T follicular helper cell (primary cell): ENCODE results near the gene FKBP9.
"Not testable (repeated sequence)": the region's sequence is repeated elsewhere in the genome, so short reads cannot be mapped to it uniquely, and the experiment has no call there.

Source experiments
- DNase-seq: peaks from one replicate; pipeline ENCODE4 v3.0.0-alpha.2; 2020; ENCODE audit warnings: low read depth
- total RNA-seq, 2 experiments: gene quantifications; one replicate each; lab custom pipeline; 2026; lab: John Stamatoyannopoulos, UW

FKBP9 gene, protein sequence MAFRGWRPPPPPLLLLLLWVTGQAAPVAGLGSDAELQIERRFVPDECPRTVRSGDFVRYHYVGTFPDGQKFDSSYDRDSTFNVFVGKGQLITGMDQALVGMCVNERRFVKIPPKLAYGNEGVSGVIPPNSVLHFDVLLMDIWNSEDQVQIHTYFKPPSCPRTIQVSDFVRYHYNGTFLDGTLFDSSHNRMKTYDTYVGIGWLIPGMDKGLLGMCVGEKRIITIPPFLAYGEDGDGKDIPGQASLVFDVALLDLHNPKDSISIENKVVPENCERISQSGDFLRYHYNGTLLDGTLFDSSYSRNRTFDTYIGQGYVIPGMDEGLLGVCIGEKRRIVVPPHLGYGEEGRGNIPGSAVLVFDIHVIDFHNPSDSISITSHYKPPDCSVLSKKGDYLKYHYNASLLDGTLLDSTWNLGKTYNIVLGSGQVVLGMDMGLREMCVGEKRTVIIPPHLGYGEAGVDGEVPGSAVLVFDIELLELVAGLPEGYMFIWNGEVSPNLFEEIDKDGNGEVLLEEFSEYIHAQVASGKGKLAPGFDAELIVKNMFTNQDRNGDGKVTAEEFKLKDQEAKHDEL
- total RNA-seq: 0.04 to 0.12 reads per million in 2 experiments

DNA sequence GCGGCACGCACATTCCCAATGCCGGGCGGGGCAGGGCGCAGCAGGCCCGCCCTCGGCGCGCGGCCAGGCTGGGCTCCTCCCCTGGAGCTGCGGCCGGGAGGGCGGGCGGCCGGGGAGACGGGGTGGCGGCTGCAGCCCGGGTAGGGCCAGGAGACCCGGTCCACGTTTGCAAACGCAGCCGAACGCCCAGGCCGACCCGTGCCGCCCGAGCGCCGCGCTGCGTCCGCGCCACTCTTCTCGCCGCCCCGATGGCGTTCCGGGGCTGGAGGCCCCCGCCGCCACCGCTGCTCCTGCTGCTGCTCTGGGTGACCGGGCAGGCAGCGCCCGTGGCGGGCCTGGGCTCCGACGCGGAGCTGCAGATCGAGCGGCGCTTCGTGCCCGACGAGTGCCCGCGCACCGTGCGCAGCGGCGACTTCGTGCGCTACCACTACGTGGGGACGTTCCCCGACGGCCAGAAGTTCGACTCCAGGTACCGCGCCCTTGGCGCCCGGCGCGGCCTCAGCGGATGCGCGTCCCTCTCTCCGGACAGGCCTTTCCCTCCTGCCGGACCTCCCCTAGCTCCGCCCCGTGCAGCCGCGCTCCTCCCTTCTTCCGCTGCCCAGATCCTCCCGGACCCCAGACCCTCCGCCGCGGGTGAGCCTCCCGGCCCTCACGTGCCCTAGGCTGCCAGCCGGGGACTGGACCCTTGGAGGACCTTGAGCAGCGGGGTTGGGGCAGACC, at the start of gene FKBP9:
Gene FKBP9 (plus strand): TSS at position 115 of the 720 bp plus-strand sequence. CDS start 134 bp downstream, at position 249.
- DNase-seq: no peak

DNA sequence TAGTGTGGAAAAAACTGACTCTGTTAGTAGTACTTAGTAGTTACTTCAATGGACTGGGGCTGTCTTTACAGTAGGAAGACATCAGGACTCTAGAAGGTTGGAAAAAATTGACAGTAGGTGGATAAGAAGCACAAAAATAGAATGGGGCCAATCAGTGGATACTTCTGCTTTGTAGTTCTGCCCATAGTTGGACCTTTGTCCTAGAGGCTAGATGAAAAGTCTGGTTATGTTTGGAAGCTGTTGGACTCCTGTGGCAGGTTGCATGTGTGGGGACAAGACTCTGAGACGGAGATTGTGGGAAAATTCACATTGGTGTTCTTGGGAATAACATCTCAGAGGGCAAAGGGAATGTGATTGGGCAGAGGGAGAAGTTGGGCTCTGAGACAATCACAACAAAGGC, 47.0 kb upstream of the FKBP9 start:
- DNase-seq: no peak

DNA sequence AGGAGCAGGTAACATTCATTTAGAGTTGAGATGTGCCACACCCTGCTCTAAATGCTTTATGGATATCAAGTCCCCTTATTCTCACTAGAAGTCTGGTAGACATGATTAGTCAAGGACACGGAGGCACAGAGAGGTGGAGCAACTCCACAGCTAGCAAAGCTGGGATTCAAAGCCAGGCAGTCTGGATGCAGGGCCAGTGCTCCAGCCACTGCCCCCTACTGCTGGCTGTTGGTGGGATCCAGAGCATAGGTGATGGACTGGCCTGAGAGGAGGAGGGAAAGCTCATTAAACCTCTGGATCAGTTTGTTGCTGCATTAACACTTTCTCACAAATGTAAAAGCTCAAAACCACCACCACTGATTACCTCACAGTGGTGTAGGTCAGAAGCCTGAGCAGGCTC, 43.1 kb upstream of the FKBP9 start:
- no peak for DNase-seq

DNA sequence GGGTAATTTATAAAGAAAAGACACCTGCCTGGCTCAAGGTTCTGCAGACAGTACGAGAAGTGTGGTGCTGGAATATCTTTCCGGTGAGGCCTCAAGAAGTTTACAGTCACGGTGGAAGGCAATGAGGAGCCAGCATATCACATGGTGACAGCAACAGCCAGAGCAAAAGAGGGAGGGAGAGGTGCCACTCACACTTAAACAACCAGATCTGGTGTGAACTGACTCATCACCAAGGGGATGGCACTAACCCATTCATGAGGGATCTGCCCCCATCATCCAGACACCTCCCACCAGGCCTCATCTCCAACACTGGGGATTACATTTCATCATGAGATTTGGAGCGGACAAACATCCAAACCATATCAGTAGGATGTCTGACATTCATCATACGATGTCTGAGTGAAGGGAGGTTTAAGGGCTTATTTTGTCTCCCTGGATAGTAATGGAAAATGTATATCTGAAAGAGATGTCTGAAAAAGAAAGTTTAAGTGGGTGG, 42.2 kb upstream of the FKBP9 start:
- DNase-seq: no peak

DNA sequence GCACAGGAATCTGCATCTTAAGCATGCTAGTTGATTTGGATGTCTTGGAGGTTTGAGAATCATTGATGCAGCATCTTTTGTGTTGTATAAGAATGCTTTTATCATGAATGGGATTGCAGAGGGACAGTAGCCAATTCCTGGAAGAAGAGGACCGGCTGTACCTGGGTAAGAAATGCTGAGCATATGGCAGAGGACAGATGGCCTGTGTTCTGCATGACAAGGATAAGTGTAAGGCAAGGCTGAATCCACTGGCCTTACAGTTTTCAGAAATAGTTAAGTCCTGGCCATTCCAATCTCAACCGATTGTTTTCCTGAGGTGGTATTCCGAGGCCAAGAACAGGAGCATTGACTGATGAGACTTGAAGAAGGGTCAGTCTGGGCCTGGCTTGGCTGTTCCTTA, 41.2 kb upstream of the FKBP9 start:
- no peak for DNase-seq

DNA sequence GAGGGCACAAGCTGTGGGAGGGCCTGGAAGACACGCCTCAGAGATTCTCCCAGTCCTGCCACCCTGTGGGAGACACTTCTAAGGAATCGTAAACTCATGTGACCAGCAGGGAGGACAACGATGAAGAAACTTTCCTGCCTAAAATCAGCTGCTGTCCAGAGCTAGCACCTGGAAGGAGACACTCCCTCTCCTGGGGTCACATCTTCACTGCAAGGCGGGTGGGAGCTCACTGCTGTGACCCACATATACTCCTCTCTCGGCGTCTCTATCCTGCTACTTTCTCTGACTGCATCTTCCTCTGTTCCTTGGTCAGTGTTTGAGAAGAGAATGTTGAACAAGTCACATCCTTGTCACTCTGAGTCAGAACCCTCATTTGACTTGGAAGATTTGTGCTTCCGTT, 40.2 kb upstream of the FKBP9 start:
- DNase-seq: not testable (repeated sequence)

DNA sequence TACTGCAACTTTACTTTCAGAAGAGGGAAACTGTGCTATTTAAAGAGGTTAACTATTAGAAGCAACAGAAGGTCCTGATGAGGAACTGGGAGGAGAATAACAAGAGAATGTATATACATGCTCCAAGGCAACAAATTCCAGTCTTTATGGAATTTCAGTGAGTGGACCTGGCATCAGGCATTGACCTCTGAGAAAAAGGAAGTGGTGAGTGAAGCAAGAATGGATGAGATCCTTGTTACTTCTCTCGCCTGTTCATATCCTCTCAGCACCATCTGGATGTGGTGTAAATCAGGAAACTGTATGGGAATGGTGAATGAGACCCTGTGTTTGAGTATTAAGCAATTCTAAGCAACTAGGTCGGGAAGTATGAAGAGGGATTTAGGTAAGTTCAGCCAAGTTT, 35.3 kb upstream of the FKBP9 start:
- no peak for DNase-seq

DNA sequence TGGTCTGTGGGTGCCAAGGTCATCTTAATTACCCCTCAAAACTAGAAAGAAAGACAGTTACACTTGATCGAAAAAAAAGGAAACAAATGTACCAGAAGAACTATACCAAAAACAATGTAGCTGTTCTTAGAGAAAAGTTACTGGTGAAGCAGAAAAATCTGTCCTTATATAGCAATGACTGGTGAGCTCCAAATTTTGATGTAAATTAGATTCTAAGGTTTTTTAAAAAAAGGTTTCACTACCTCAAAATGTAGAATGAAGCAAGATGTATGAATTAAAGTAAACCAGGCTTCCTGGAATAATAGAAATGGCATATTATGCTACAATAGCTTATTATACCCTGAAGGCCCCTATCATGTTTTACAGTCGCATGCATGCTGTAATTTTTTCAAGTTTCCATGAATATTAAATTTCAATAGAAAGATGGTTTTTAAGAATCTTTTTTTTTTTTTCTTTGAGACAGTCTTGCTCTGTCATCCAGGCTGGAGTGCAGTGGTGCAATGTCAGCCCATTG, 28.4 kb upstream of the FKBP9 start:
- no peak for DNase-seq

DNA sequence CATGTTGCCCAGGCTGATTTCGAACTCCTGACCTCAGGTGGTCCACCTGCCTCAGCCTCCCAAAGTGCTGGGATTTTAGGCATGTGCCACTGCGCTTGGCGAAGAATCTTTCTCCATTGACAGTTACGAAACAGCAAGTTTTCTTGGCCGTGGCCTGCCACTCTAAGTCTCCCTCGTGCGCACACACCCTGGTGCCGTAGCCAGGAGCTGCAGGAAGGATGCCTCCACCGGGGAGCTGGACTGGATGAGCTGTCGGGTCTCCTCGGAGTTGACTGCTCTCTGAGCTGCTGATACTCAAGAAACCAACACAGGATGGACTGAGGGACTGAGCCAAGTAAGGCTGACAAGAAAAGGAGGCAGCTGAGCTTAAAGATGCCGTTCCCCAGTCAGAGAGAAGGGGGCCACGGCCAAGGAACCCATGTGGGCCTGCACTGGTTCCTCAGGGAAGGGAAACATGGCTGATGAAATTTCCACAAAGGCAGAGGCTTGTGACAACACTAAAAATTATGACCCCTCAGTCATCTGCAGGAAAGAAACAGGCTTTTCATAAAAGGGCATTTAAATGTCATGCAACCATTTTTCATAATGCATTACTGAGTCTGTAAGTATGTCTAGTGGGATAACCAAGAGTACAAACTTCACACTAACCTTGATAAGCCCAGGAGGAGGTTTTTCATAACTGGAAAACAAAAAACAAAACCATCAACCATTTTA, 27.7 kb upstream of the FKBP9 start:
- no peak for DNase-seq

DNA sequence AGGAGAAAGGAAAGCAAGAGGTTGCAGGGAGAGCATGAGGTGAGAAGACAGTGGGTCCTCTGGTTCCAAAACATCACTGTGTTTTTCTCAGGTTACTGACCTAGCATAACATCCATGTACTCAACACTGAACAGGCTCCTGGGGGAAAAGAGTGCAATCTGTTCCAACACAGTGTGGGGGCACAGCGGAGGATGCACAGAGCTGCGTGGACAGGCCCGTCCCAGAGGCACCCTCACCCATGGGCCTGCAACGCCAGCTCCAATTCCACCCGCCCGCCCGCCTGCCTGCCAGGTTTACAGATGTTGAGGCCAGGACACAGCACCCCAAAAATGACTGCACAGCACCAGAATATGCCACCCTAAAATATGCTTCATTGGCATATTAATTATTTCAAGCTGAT, 26.9 kb upstream of the FKBP9 start:
- DNase-seq: no peak

DNA sequence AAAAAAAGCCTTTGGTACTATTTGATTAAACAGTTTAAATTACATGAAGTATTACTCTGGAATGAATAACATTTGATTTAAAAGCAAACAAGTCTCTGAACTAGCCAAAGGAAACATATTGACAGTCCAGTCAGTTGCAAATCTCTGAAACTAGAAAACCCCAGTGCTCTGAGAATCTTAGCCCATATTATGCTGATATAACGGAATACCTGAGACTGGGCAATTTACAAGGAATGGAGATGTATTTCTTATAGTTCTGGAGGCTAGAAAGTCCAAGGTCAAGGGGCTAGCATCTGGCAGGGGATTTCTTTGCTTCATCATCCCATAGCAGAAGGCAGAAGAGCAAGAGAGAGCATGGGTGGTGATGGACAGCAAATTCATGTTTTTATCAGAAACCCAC, 21.7 kb upstream of the FKBP9 start:
- no peak for DNase-seq

DNA sequence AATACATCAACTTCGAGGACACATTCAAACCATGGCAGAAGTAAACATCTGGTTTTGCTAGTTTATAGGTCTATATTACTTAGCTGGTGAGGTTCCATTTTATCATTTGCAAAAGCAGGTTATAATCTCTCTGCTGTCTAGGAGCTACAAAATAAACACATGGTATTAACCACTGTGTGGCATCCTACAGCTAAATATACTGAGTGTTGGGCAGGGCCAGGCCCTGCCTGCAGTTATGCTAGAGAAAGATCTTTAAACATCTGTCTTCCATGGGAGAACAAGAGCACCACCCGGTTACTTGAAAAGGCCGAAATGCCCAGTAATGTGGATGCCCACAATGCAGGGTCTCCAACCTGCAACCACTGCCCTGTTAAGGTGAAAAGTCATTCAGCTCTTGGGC, 20.6 kb upstream of the FKBP9 start:
- DNase-seq: no peak

DNA sequence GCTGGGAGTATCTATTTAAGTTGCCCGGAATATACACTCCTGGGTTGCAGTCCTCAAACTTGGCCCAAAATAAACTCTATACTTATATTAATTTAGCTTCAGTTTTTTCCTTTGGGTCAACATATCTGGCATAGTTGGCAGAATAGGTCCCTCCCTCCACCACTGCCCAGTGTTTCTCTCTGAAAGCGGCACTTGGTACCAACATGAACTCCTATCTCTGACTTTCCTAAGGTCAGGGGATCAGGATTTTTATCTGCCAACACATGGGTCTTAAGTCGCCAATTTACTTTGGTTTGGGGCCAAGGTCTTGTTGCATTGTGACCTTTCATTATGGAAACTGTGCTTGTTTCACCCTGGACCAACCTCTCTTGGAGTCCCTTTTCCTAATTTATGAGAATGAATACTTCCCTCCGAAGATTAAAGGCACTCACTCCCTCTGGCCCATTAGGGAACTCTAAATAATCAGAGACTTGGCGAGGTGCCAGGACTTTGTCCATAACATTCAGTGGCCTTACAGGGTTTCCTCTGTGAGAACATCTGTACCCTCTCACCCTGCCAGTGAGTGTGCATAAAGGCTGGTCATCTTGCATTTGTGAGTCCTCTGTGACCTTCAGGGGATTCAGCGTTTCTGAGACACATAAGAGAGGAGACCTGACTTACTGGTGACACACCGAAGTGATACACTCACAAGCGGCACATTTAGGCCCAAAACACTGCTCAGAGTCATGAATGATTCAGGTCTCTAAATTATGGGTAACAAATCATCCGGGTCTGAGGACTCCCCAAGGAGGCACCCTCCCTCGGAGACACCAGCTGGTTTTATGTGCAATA, 19.7 kb upstream of the FKBP9 start:
- DNase-seq: no peak

DNA sequence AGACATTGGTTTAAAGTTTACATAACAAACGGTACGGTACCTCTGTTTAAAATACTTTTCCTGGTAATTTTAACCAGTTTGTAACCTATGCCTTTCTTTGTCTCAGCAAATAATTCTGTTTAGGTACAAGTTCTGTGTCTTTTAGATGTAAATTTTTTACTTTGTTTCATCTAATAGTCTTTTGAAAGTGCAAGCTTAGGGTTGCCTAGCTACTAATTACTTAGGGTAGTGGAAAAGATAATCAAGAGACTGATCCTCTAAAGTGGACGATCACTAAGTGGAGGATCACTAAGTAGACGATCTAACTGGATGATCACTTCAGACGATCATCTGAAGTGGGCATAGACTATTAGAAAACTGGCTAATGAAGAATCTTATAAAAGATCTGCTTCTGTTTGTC, 16.1 kb upstream of the FKBP9 start:
- no peak for DNase-seq

DNA sequence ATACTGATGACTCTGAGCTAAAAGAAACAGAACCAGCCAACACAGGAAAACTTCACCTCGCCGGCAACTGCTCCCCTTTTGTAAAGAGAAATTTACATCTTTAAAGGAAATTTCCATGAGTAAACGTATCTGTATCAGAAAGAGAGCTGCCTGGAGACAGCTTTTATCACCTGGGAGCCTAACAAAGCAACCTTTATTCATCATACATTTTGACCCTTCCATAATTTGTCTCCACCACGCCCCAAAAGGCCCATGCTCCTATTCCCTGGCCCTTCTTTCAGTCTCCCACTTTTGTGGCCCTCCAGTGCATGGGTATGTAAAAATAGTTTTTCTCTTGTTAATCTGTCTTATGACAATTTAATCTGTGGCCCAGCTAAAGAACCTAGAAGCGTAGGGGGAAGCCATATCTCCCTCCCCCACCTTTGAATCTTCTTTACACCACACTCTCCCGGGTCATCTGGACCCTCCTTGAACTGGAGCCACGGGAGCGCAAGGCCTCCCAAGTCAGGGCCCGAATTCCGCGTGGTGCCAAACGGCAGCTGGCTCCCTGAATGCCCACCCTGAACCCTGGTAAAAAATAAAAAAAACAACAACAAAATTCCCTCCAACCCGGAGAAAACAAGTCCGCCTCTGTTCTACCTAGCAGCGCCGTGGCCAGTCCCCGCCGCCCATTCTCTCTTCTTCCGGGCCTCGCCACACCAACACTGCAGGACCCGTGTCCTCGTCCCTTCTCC, 15.4 kb upstream of the FKBP9 start:
- no peak for DNase-seq

DNA sequence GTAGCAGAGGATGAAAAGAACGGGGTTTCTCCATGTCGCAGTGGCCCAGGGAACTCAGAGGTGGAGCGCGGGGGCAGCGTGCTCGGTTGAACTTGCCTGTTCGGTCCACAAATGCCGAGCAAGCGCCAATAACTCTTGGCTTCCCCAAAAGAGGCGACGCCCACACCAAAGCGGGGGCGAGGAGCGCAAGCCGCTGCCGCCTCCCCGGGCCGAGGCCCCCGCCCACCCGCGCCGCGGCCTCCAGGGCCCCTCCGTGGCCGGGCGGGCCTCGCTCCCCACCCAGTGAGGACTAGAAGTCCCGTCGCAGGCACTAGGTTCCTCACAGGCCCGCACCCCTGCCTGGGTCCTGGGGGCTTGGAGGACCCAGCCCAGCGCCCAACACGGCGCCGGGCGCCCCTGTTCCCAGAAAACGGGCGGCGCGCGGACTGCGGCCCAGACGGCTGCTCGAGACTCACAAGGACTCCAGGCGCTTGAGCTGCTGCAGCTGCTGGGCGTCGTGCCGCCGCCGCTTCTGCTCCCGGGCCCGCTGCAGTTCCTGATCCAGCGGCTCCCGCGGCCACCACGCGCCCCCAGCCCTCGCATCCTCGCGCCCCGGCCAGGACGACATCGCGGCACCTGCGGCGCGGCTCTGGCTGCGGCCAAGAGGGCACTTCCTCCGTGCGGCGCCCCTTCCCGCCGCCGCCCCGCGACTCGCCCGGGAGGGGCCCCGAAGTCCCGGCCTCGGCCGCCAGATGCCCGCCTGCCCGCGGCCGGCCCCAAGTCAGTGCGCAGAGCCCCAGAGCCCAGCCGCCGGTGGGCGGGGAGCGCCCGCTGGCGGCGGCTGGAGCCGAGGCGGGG, 14.6 kb upstream of the FKBP9 start:
- peak; percentile 38 for DNase-seq

DNA sequence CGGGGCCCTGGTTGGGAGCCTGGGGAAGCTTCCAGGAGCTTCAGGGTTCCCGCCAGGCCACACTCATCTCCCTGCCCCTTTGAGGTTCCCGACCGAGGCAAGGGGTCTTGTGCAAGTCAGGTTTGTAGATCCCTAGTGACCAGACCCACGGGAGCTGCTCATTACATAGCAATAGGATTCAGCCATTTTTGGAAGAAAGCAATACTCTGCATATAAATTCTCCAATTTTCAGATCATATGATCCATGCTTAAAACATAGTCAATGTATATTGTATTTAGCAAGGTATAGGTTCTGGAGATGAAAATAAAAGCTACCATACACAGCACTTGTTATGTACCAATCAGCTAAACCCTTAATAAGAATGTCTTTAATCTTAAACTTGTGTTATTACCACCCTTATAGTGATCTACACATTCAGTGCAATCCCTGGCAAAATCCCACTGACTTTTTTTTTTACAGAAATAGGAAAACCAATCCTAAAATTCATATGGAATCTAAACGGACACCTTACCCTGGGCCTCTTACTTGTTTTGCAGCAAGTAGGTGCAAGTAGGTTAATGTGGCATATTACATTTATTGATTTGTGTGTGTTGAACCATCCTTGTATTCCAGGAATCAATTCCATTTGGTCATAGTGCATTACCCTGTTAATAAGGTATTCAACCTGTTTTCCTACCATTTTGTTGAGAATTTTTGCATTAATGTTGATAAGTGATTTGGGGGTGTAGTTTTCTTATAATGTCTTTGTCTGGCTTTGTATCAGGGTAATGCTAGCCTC, 13.8 kb upstream of the FKBP9 start:
- DNase-seq: no peak

DNA sequence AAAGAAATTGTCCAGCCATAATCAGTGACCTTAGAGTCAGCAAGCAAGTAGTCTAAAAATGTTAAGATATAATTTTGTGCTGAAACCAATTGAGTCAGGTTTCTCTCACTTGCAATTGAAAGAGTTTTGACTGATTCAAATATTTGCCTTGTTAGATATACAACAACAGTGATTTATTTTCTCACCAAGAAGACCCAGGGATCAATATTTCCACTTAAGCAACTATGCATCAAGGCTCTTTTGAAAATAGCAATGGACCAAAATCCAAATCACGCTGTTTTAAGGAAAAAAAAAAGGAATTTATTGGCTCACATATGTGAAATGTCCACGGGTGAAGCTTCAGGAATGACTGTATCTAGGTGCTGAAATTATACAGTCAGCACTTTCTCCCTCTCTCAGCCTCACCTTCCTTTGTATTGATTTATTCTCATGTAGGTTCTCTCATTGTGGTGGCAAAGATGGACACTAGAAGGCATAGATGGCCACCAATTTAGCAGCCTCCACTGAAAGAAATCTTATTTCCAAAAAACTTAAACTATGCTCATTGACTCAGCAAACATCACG, 9.7 kb upstream of the FKBP9 start:
- no peak for DNase-seq
